Sigmoid colon (tissue), 4 donors: ENCODE results near the gene ACRV1.

Experiments
- CTCF ChIP-seq, 4 experiments: fragments of 450-650 bp in 3 of 4; fragments of 200-600 bp in 1 of 4; IDR thresholded peaks; one replicate each; pipeline ENCODE4 v1.5.1; 2016 to 2019; ENCODE audit warnings: antibody characterized with exemption in 4 of 4, mild to moderate bottlenecking in 3 of 4, moderate library complexity in 2 of 4
- POLR2A ChIP-seq, 2 donors: fragments of 450-650 bp; IDR thresholded peaks; one replicate each; pipeline ENCODE4 v1.6.1; 2016; ENCODE audit warnings: antibody characterized with exemption in 2 of 2, mild to moderate bottlenecking in 2 of 2, moderate library complexity in 2 of 2
- POLR2AphosphoS5 ChIP-seq, 4 donors: sonication (generic); formaldehyde crosslinking; IDR thresholded peaks; one replicate each; pipeline ENCODE4 v1.6.1; 2017; ENCODE audit warnings: antibody characterized with exemption in 4 of 4

- TF ChIP-seq CTCF (IDR thresholded peaks at IDR 0.05) (no peak), POLR2AphosphoS5 (IDR thresholded peaks at IDR 0.05) (no peak), POLR2A (IDR thresholded peaks at IDR 0.05) (no peak)
Observed at GRCh38 chr11:125621995-125622394, 58.7 kb downstream of the ACRV1 start.
